Mucosa of rectum (tissue), 2 donors: ENCODE data around the gene PRKAG2.

Experiments used
- H3K27ac ChIP-seq, 2 donors: one replicate each; pipeline ENCODE4 v1.7.0; 2013; ENCODE audit warnings: inconsistent platforms in 2 of 2, low read depth in 2 of 2, low read length in 2 of 2
- H3K27me3 ChIP-seq, 2 donors: one replicate each; pipeline ENCODE4 v1.7.0; 2013; ENCODE audit warnings: low read length in 2 of 2; ENCODE audit not compliant: control insufficient read depth in 2 of 2, insufficient read depth in 2 of 2
- H3K36me3 ChIP-seq, 2 donors: one replicate each; pipeline ENCODE4 v1.7.0; 2013; ENCODE audit warnings: low read length in 2 of 2; ENCODE audit not compliant: control insufficient read depth in 2 of 2, insufficient read depth in 2 of 2
- H3K4me1 ChIP-seq, 2 donors: one replicate each; pipeline ENCODE4 v1.7.0; 2013; ENCODE audit warnings: low read length in 2 of 2, mild to moderate bottlenecking in 1 of 2; ENCODE audit not compliant: control insufficient read depth in 2 of 2, insufficient read depth in 2 of 2
- H3K4me3 ChIP-seq, 2 donors: one replicate each; pipeline ENCODE4 v1.7.0; 2013; ENCODE audit warnings: low read length in 2 of 2
- H3K9ac ChIP-seq, 2 donors: one replicate each; pipeline ENCODE4 v1.7.0; 2013; ENCODE audit warnings: low read length in 2 of 2, low read depth in 1 of 2, mild to moderate bottlenecking in 1 of 2
- H3K9me3 ChIP-seq, 2 donors: one replicate each; pipeline ENCODE4 v1.7.0; 2013; ENCODE audit warnings: low read length in 2 of 2; ENCODE audit not compliant: control insufficient read depth in 2 of 2
- donor health status: healthy.
- donor health status: Normal muscosa, but diverticular disease.

Gene PRKAG2

DNA sequence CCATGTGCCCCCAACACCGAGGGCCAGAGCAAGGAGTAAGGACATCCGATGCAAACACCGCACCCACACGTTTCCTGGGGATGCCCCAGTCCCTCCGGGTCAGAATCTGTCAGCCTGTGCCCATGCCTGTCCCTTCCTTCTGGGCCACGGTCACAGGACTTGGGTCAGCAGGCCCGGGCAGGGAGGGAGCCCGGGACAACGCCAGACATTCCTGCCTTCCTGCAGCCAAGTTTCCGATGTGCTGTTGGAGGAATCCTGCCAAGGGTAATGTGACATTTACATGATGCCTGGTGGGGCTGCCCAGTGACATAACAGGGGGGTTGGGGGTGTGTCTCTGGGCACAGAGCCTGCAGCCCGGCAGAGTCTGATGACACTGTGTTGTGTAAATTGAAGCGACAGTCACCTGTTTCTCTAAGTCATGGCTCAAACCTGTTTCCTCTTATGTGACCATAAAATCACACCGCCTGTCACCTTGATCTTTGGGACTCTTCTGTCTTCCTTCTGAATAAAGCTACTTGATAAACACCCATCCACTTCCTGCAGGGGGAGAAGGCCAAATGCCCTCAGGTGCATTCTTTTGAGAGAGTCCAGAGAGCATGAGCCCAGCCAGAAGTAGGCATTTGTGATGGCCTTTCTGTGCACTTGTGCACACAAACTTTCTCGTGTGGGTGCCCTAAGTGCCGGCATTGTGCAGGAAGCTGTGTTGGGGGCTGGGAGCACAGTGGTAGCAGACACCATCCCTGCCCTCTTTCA is 181.9 kb downstream of the PRKAG2 start:
- H3K9ac ChIP-seq = peak overlapping the region in 1 of 2 donors; percentile 13
- H3K36me3 ChIP-seq = no peaks in the 10 kb centered on the region
- H3K4me3 ChIP-seq = no peak overlapping the region
- H3K4me1 ChIP-seq = peaks cover 21 to 26% of the 10 kb centered on the region in 2 donors
- H3K27ac ChIP-seq = peak overlapping the region; percentile 10 to 53
- no peaks in the 10 kb centered on the region for H3K9me3 ChIP-seq
- H3K27me3 ChIP-seq = no peaks in the 10 kb centered on the region

DNA sequence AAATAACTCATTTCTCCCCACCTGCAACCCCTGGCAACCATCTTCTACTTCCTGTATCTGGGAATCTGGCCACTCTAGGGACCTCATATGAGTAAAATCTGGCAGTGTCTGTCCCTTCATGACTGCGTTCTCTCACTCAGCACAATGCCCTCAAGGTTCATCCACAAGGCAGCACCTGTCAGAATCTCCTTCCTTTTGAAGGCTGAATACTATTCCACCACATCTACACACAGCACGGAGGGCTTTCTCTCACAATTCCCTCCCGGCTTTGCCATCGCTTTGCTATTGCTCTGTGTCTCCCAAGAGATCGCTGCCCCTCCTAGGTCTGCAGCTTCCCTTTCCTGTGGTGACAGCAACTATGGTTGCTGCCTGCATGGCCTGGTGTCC is 182.5 kb downstream of the PRKAG2 start:
- peak overlapping the region in 1 of 2 donors; percentile 13 for H3K9ac ChIP-seq
- H3K27ac ChIP-seq = peak overlapping the region; percentile 10 to 53
- H3K4me3 ChIP-seq = no peak overlapping the region
- H3K36me3 ChIP-seq = no peaks in the 10 kb centered on the region
- no peaks in the 10 kb centered on the region for H3K27me3 ChIP-seq
- peaks cover 21 to 26% of the 10 kb centered on the region in 2 donors for H3K4me1 ChIP-seq
- no peaks in the 10 kb centered on the region for H3K9me3 ChIP-seq

DNA sequence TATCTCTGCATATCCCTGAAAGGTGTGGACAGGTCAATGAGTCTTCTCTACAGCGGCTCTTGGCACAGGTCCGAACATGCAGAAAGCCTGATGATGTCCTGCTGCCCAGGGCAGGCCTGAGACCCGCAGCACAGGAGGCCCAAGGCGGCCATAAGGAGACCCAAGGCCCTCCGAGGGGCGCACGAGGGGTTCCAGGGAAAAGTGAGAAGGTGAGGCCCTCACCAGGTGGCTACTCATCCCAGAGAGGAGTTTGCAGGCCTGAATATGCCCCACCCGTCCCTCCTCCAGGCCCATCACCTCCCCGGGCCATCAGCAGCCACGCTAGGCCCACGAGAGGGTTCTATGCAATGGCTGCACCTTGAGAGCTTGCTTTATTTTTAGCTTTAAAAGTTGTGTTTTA is 183.8 kb downstream of the PRKAG2 start:
- H3K36me3 ChIP-seq = peaks cover 0 to 6% of the 10 kb centered on the region in 2 donors
- H3K27me3 ChIP-seq = no peaks in the 10 kb centered on the region
- H3K9ac ChIP-seq = no peak overlapping the region
- H3K4me3 ChIP-seq = no peak overlapping the region
- peaks cover 21 to 26% of the 10 kb centered on the region in 2 donors for H3K4me1 ChIP-seq
- no peaks in the 10 kb centered on the region for H3K9me3 ChIP-seq
- no peak overlapping the region for H3K27ac ChIP-seq

DNA sequence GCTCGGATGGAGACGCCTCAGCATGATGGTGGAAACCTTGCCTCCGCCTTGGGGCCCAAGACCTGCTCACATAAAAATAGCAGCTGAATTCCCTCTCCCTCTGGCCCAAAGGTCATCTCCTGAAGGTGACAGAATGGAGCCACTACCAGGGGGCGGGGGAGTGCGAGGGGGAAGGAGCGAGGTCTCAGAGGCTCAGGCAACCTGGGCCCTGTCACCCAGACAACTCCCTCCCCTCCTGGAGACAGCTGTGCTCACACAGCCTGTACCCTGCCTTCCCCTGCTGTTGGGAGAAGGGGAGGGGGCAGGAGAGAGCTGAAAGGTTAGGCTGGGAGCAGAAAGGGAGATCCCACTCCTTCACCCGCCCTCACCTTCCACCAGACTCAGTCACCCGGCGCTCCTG is 184.2 kb downstream of the PRKAG2 start:
- H3K4me3 ChIP-seq = no peak overlapping the region

DNA sequence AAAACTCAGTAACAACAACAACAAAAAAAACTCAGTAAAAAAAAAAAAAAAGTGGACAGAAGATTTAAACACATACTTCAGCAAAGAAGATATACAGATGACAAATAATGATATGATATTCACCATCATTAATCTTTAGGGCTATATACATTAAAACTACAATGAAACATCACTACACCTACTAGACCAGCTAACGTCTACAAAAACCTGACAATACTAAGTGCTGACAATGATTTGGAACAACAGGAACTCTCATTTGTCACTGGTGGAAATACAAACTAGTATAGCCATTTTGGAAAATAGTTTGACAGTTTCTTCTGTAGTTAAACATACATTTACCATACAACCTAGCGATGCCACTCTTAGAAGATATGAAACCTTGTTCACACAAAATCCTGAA is 185.5 kb downstream of the PRKAG2 start:
- Histone ChIP-seq H3K36me3 (peaks cover 0 to 6% of the 10 kb centered on the region in 2 donors), H3K27ac (no peak overlapping the region), H3K27me3 (no peaks in the 10 kb centered on the region), H3K4me3 (no peak overlapping the region), H3K9ac (no peak overlapping the region), H3K4me1 (peaks cover 13 to 20% of the 10 kb centered on the region in 2 donors), H3K9me3 (no peaks in the 10 kb centered on the region)

More for the DNA sequence above, 184.2 kb downstream of the PRKAG2 start:
- no peak overlapping the region for H3K9ac ChIP-seq
- H3K27ac ChIP-seq = no peak overlapping the region
- peaks cover 0 to 6% of the 10 kb centered on the region in 2 donors for H3K36me3 ChIP-seq
- H3K27me3 ChIP-seq = no peaks in the 10 kb centered on the region
- H3K9me3 ChIP-seq = no peaks in the 10 kb centered on the region
- H3K4me1 ChIP-seq = peaks cover 21 to 28% of the 10 kb centered on the region in 2 donors

DNA sequence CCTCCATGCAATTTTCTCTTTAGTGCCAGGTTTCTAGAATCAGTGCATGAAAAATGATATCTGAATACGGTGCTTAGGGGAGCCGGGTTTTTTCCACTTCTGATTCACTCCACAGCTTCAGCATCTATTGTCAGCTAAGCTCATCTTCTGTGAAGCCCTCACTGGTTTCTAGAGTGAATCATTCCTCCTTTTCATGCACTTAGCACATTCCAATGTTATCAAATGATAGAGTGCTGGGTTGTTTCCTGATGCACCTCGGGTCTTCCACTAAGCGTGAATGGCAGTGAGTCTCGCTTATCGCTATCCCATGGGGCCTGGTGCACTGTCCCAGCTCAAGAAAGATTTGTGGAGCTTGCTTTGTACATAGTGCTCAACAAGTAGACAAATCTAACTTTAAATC is 186.3 kb downstream of the PRKAG2 start:
- Histone ChIP-seq H3K27ac (no peak overlapping the region), H3K36me3 (peaks cover 0 to 6% of the 10 kb centered on the region in 2 donors), H3K9ac (no peak overlapping the region), H3K9me3 (no peaks in the 10 kb centered on the region), H3K27me3 (no peaks in the 10 kb centered on the region), H3K4me3 (no peak overlapping the region), H3K4me1 (peaks cover 11 to 14% of the 10 kb centered on the region in 2 donors)

DNA sequence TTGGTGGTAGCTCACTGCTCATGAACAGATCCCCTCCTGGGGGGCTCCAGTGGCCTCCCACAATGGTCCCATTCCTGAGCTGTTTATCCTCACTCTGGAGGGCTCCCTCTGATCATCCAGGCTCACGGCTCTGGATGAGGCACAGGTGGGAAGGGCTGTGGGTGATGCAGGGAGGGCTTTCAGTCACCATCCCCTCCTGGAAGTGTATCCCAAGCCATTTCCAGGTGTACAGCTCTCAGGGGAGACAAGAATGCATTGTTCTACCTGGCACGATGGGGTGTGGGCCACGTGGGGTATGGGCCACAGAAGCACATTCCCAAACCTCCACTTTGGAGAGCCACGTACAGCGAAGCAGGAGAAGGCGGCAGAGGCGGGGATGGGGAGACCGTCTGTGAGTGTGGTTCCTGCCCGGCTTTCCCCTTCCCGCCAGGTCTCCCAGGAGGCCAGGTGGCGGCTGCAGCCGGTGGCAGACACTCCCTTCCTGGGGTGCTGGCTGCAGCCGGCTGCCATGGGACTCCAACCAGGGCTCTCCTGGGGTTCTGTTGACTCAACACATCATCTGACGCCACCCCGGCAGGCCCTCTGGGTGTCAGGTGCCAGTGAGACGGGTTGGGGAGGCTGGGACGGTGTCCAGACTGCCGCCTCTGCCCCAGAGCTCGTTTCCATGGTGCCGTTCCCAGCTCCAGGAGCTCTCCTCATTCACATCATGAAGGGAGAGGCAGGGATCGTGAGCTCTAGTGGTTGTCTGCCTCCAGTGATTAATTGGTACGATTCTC is 187.5 kb downstream of the PRKAG2 start:
- Histone ChIP-seq H3K27ac (no peak overlapping the region), H3K9ac (no peak overlapping the region)

DNA sequence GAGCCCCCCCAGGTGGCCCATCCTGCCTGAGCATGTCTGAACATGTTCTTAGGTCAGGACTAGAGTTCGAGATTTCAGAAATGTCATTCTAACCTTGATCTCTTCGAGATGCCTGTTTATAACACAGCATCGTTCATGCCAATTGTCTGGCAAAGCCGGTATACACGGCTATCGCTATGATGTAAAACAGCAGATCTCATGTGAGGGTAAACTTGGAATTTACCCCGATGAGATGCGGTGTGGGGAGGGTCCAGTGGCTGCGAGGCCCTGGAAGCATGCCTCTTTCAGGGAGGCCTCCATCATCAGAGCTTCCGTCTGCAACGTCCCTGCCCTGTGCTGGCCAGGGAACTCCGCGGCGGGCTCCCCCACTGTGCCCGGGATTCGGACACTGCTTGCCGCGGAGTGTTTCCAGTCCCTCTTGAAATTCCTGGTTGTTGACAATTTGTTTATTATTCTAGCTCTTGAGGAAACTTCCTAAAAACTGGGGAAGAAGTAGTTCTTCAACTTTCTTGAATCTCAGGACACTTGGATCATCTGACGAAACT is 188.6 kb downstream of the PRKAG2 start:
- Histone ChIP-seq H3K27me3 (no peaks in the 10 kb centered on the region), H3K4me3 (no peak overlapping the region), H3K27ac (no peak overlapping the region), H3K4me1 (peaks cover 0 to 2% of the 10 kb centered on the region in 2 donors), H3K9ac (no peak overlapping the region), H3K36me3 (peaks cover 0 to 6% of the 10 kb centered on the region in 2 donors), H3K9me3 (no peaks in the 10 kb centered on the region)

More for the DNA sequence above, 187.5 kb downstream of the PRKAG2 start:
- Histone ChIP-seq H3K36me3 (peaks cover 0 to 6% of the 10 kb centered on the region in 2 donors), H3K4me3 (no peak overlapping the region), H3K27me3 (no peaks in the 10 kb centered on the region), H3K9me3 (no peaks in the 10 kb centered on the region), H3K4me1 (peaks cover 0 to 2% of the 10 kb centered on the region in 2 donors)

DNA sequence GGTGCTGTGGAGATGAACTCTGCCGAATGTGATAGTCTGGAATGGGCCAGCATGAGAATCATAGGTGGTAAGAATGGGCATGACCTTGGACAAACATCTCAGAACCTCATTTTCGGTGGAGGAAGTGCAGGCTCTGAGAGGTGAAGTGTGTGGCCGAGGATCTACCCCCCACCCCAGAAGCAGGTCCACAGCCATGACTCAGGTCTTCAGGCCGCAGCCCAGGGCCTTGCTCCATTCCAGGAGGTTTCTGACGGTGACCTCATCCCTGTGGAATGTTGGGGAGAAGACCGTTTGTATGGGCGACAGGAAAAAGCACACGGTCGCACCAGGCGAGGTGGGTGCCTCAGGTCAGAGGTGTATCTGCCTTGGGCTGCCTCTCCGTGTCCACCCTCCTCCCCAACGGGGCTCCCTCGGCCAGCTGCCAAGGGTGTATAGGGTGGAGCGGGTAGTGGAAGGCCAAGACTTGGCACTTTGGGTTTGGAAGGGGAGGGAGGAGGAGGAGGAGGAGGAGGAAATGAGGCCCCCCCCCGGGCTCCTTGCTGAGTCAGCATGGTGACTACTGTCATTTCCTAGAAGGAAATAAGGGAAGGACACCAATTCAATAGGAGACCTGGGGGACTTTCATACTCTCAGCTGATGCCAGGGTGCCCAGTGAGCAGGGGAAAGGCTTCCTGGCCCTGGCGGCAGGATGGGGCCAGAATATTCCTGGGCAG is 189.2 kb downstream of the PRKAG2 start:
- Histone ChIP-seq H3K9ac (no peak overlapping the region), H3K27me3 (no peaks in the 10 kb centered on the region), H3K36me3 (peaks cover 0 to 6% of the 10 kb centered on the region in 2 donors), H3K9me3 (no peaks in the 10 kb centered on the region), H3K27ac (no peak overlapping the region), H3K4me3 (no peak overlapping the region), H3K4me1 (peaks cover 0 to 2% of the 10 kb centered on the region in 2 donors)
